ENCODE measurements around the gene MCM10.
"Not testable (repeated sequence)": the region's sequence is repeated elsewhere in the genome, so short reads cannot be mapped to it uniquely, and the experiment has no call there.

Gene MCM10

DNA sequence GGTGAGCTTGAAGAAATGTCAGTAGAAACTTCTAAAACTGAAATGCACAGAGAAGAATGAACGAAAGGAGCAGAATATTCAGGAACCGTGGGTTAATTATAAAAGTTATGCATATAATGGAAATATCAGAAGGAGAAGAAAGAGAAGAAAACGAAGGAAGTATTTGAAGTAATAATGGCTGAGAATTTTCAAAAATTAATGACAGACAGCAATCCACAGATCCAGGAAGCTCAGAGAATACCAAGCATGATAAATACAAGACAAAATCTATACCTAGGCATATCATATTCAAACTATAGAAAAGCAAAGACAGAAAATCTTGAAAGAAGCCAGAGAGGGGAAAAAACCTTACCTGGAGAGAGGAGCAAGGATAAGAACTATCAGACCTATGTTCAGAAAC lies 16.5 kb upstream of the MCM10 start:
- ATAC-seq (replicated peaks) = no peak
- no peak overlapping the region for H3K4me3 Mint-ChIP-seq
- no peaks in the 10 kb centered on the region for H3K4me1 Mint-ChIP-seq
- no peak for DNase-seq
- H3K36me3 Mint-ChIP-seq = peaks cover 4 to 37% of the 10 kb centered on the region in 2 donors
- H3K27ac Mint-ChIP-seq = no peak overlapping the region
- H3K27me3 Mint-ChIP-seq = no peaks in the 10 kb centered on the region
- H3K9me3 Mint-ChIP-seq = peaks cover 6 to 12% of the 10 kb centered on the region in 2 donors

DNA sequence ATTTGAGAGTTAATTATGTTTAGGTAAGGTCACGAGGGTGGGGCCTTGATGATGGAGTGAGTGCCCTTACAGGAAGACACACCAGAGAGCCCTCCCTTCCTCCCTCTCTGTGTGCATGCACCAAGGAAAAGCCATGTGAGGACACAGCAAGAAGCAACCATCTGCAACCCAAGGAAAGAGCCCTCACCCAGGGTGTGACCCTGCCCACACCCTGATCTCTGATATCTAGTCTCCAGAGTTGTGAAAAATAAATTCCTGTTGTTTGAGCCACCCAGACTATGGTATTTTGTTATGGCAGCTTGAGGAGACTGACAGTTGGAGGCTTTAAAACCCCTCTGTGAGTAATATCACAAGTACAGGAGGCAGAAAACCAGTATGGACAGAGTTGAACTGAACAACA lies 15.0 kb upstream of the MCM10 start:
- Mint-ChIP-seq H3K9me3 (peaks cover 6 to 12% of the 10 kb centered on the region in 2 donors), H3K4me3 (no peak overlapping the region), H3K27me3 (no peaks in the 10 kb centered on the region), H3K4me1 (no peaks in the 10 kb centered on the region), H3K36me3 (peaks cover 4 to 26% of the 10 kb centered on the region in 2 donors), H3K27ac (no peak overlapping the region)
- ATAC-seq (replicated peaks) (no peak), DNase-seq (no peak)

DNA sequence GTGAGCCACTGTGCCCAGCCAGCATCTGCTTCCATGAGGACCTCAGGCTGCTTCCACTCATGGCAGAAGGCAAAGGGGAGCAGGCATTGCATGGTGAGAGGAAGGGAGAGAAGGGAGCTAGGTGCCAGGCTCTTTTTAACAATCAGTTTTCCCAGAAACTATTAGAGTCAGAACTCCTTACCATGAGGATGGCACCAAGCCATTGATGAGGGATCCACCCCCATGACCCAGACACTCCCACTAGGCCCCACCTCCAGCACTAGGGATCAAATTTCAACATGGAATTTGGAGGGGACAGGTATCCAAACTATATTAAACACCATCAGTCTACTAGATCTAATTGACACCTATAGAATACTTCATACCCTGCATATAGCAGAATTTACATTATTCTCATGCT lies 14.2 kb upstream of the MCM10 start:
- Mint-ChIP-seq H3K27me3 (no peaks in the 10 kb centered on the region), H3K4me3 (no peak overlapping the region), H3K4me1 (no peaks in the 10 kb centered on the region), H3K9me3 (peaks cover 6 to 12% of the 10 kb centered on the region in 2 donors), H3K27ac (no peak overlapping the region), H3K36me3 (peaks cover 4 to 26% of the 10 kb centered on the region in 2 donors)
- ATAC-seq (replicated peaks) (no peak), DNase-seq (no peak)

DNA sequence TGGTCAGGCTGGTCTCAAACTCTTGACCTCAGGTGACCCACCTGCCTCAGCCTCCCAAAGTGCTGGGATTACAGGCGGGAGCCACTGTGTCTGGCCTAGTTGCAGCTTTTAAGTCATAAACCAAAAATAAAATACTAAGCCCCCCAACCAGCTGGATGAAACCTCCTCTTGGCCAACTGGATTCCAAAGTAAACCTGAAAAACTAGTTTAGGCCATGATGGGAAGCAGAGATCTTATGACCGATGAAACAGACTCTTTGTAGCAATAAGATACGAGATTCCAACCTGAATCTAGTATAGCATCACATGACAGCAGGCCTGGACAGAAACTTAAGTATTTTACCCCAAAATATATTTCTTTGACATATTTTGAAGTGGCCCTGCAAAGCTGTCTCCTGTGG lies 9.1 kb upstream of the MCM10 start:
- peaks cover 0 to 10% of the 10 kb centered on the region in 2 donors for H3K27me3 Mint-ChIP-seq

DNA sequence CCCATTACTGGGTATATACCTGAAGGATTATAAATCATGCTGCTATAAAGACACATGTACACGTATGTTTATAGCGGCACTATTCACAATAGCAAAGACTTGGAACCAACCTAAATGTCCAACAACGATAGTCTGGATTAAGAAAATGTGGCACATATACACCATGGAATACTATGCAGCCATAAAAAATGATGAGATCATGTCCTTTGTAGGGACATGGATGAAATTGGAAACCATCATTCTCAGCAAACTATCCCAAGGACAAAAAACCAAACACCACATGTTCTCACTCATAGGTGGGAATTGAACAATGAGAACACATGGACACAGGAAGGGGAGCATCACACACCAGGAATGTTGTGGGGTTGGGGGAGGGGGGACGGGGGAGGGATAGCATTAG lies 5.5 kb upstream of the MCM10 start:
- H3K27me3 Mint-ChIP-seq = peaks cover 0 to 17% of the 10 kb centered on the region in 2 donors
- H3K4me1 Mint-ChIP-seq; H3K36me3 Mint-ChIP-seq; ATAC-seq (replicated peaks); H3K27ac Mint-ChIP-seq; H3K9me3 Mint-ChIP-seq; H3K4me3 Mint-ChIP-seq; DNase-seq: not testable (repeated sequence)

More for the DNA sequence above, 9.1 kb upstream of the MCM10 start:
- no peak overlapping the region for H3K27ac Mint-ChIP-seq
- H3K9me3 Mint-ChIP-seq = peaks cover 0 to 1% of the 10 kb centered on the region in 2 donors
- H3K36me3 Mint-ChIP-seq = no peaks in the 10 kb centered on the region
- no peaks in the 10 kb centered on the region for H3K4me1 Mint-ChIP-seq
- no peak overlapping the region for H3K4me3 Mint-ChIP-seq
- DNase-seq (no peak), ATAC-seq (replicated peaks) (no peak)

DNA sequence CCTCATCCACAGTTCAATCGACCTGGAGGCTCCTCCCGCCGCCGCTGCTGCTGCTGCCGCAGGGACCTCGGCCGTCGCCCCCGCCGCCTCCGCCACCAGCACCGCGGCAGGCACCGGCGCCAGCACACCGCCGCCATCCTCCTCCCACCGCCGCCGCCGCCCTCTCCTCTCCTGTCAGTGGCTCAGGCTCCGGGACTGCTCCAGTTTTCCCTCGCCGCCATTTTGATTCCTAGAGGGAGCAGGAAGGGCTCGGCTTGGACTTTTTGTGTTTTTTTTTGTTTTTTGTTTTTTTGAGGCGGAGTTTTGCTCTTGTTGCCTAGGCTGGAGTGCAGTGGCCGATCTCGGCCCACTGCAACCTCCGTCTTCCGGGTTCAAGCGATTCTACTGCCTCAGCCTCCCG lies 3.0 kb upstream of the MCM10 start:
- Mint-ChIP-seq H3K36me3 (peaks cover 0 to 7% of the 10 kb centered on the region in 2 donors), H3K27me3 (peaks cover 8 to 16% of the 10 kb centered on the region in 2 donors), H3K9me3 (no peaks in the 10 kb centered on the region), H3K27ac (peak overlapping the region; percentile 81), H3K4me1 (peaks cover 12 to 21% of the 10 kb centered on the region in 2 donors), H3K4me3 (peak overlapping the region; percentile 73 to 85)
- ATAC-seq (replicated peaks) (no peak), DNase-seq (no peak)

DNA sequence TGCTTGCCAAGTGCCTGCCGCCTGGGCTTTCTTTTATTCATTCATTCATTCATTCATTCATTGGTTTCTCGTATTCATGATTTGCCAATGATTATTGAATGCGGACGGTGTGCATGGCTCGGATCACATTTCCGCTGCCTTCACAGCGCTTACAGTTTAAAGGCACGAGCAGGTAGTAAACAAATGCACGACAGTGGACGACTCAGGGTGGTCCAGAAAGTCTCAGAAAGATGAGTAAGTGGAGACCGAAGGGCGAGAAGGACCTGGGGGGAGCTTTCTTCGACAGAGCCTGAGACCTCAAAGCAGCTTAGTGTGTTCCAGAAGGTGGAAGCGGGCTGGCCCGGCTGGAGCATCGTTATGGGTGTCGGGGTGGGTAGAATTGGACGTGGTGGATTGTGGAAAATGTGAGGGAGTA lies 506 bp downstream of the MCM10 start:
- peaks cover 1 to 11% of the 10 kb centered on the region in 2 donors for H3K36me3 Mint-ChIP-seq
- no peak overlapping the region for H3K27ac Mint-ChIP-seq
- peaks cover 8 to 10% of the 10 kb centered on the region in 2 donors for H3K27me3 Mint-ChIP-seq
- no peaks in the 10 kb centered on the region for H3K9me3 Mint-ChIP-seq
- peaks cover 14 to 21% of the 10 kb centered on the region in 2 donors for H3K4me1 Mint-ChIP-seq
- ATAC-seq (replicated peaks) (peak; percentile 8 to 16), DNase-seq (no peak)
- H3K4me3 Mint-ChIP-seq = peak overlapping the region; percentile 78 to 85

DNA sequence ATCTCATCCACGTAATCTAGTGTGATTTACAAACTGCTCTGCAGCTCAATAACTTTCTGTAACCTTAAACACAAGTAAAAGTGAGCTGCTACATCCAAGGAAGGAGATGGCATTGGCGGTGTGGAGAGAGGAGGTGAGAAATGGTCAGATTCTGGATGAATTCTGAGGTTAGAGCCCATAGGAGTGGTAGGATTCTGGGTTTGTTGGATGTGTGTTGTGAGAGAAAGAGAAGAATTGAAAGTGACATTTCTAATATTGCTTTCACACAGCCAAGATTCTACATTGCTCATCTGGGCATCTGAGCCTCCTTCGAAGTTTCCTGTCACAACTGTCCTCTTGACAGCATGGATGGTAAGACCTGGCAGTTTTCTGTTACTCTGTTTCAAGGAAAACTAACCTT lies 2.5 kb downstream of the MCM10 start:
- Mint-ChIP-seq H3K4me1 (peaks cover 14 to 21% of the 10 kb centered on the region in 2 donors), H3K36me3 (peaks cover 5 to 14% of the 10 kb centered on the region in 2 donors), H3K4me3 (no peak overlapping the region), H3K27ac (no peak overlapping the region), H3K9me3 (no peaks in the 10 kb centered on the region), H3K27me3 (peaks cover 2 to 8% of the 10 kb centered on the region in 2 donors)
- ATAC-seq (replicated peaks) = no peak
- DNase-seq = no peak

DNA sequence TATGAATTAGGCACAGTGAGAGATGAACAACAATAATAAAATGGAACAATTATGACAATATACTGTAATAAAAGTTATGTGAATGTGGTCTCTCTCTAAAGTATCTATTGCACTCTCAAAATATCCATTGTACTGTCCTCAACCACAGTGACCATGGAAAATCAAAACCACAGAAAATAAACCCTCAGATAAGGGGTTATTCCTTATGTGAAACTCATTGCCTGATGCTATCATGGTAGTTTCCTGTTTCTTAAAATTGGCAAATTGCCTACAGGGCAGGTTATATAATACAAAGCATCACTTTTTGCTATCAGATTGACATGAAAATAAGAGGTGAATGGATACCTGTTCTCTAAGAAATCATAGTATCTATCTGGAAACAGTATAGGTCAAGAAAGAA lies 3.8 kb downstream of the MCM10 start:
- H3K9me3 Mint-ChIP-seq = no peaks in the 10 kb centered on the region
- H3K4me1 Mint-ChIP-seq = peaks cover 14 to 21% of the 10 kb centered on the region in 2 donors
- peaks cover 5 to 14% of the 10 kb centered on the region in 2 donors for H3K36me3 Mint-ChIP-seq
- ATAC-seq (replicated peaks) = no peak
- DNase-seq = no peak
- peaks cover 0 to 8% of the 10 kb centered on the region in 2 donors for H3K27me3 Mint-ChIP-seq
- H3K27ac Mint-ChIP-seq = no peak overlapping the region
- no peak overlapping the region for H3K4me3 Mint-ChIP-seq

DNA sequence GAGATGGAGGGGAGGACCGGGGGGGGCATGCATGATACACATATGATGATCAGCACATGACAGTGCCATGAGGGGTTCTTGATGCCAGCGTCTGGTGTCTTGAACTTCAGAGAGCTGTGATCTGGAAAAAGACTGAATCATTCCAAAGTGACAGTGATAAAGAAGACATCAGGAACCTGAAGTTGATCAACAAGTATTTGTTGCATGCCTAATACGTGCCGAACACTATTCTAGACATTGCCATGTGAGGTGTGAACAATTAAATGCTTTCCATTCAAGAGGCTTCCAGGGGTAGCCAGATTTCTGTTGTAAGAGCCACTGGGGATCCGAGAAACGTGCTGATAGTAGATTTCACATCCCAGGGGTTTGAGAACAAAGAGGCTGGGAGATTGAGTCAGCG lies 6.2 kb downstream of the MCM10 start:
- H3K4me3 Mint-ChIP-seq = no peak overlapping the region
- DNase-seq (no peak), ATAC-seq (replicated peaks) (no peak)
- no peaks in the 10 kb centered on the region for H3K9me3 Mint-ChIP-seq
- peaks cover under 1 to 2% of the 10 kb centered on the region in 2 donors for H3K4me1 Mint-ChIP-seq
- peaks cover 5 to 14% of the 10 kb centered on the region in 2 donors for H3K36me3 Mint-ChIP-seq
- no peaks in the 10 kb centered on the region for H3K27me3 Mint-ChIP-seq
- H3K27ac Mint-ChIP-seq = no peak overlapping the region

DNA sequence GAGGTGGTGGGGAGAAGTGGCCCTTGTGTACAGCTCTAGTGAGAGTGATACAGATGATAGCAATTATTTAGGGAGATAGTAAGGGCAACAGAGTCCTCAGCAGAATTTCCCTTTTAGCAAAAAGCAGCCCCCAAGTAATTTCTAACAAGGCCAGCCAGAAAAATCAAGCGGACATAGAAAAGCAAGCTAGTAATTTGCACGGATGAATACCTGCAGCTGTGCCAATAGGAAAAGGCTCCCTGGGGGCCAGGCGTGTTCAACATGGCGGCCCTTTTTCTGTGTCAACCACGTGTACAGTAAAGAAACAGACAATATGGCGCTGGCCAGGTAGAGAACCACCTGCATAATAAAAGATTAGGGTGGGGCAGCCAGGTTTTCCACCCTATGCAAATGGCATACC lies 7.4 kb downstream of the MCM10 start:
- Mint-ChIP-seq H3K9me3 (no peaks in the 10 kb centered on the region), H3K4me3 (no peak overlapping the region), H3K36me3 (peaks cover 12 to 26% of the 10 kb centered on the region in 2 donors), H3K4me1 (peaks cover 0 to under 1% of the 10 kb centered on the region in 2 donors), H3K27ac (no peak overlapping the region), H3K27me3 (no peaks in the 10 kb centered on the region)
- no peak for ATAC-seq (replicated peaks)
- DNase-seq = no peak

DNA sequence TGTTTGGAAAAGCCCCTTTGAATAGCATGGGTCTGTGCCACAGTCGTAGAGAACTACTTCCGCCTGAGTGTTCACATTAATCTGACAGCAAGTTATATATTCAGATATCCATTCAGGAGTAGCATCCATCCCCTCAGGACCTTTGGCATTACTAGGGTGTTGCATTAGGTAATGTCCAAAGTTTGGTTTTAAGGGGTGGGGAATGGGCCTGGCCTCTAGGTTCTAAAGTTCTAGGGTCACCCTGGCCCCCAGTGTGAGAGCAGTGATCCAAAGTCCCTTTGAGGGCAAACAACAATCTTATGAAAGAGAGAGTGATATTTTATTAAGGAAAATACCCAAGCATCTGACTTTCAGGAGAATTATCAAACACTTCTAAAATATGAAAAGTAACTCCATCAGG lies 12.3 kb downstream of the MCM10 start:
- no peaks in the 10 kb centered on the region for H3K4me1 Mint-ChIP-seq
- DNase-seq (no peak), ATAC-seq (replicated peaks) (no peak)
- peaks cover 11 to 26% of the 10 kb centered on the region in 2 donors for H3K36me3 Mint-ChIP-seq
- H3K9me3 Mint-ChIP-seq = no peaks in the 10 kb centered on the region
- H3K27ac Mint-ChIP-seq = no peak overlapping the region
- H3K27me3 Mint-ChIP-seq = no peaks in the 10 kb centered on the region
- H3K4me3 Mint-ChIP-seq = no peak overlapping the region

DNA sequence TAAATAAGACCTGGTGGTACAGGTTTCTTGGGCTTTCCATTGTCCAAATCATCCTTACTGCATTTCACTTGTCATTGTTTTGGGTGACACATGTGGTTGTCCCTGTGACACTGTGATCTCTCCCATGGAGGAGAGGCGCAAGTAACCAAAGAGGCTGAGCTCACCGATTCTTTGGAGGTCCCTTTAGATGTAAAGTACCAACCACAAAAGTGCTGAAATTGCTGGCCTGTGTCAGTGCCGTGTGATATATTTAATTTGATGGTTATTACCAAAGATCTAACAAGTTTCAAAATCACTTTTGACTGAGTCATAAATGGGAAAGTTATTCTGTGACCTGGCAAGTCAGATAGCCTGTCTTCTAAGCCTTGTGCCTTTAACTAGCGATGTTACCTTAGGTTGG lies 19.4 kb downstream of the MCM10 start:
- Mint-ChIP-seq H3K27ac (no peak overlapping the region), H3K36me3 (peaks cover 20 to 28% of the 10 kb centered on the region in 2 donors), H3K9me3 (peaks cover 0 to 5% of the 10 kb centered on the region in 2 donors), H3K4me3 (no peak overlapping the region), H3K27me3 (no peaks in the 10 kb centered on the region), H3K4me1 (peaks cover 4 to 8% of the 10 kb centered on the region in 2 donors)
- ATAC-seq (replicated peaks) = peak; percentile 54 to 69
- DNase-seq = peak; percentile 9

DNA sequence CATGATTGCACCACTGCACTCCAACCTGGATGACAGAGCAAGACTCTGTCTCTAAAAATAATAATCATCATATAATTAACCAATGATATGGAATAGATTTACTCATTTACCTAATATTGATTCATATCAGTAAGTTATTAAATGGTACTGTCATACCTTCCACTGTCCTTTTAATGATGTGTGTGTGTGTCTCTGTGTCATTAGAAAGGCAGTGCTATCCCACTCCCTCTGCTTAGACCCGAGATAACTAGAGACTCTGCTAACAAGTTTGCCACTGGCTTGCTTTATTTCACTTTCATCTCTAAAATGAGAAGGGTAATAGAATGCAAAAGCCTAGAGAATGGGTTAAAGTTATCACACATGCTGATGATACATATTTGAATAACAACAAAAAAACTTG lies 21.1 kb downstream of the MCM10 start:
- Mint-ChIP-seq H3K4me3 (no peak overlapping the region), H3K27ac (no peak overlapping the region), H3K4me1 (peaks cover 4 to 8% of the 10 kb centered on the region in 2 donors), H3K27me3 (no peaks in the 10 kb centered on the region), H3K9me3 (peaks cover 4 to 8% of the 10 kb centered on the region in 2 donors), H3K36me3 (peaks cover 23 to 43% of the 10 kb centered on the region in 2 donors)
- no peak for ATAC-seq (replicated peaks)
- DNase-seq = no peak

DNA sequence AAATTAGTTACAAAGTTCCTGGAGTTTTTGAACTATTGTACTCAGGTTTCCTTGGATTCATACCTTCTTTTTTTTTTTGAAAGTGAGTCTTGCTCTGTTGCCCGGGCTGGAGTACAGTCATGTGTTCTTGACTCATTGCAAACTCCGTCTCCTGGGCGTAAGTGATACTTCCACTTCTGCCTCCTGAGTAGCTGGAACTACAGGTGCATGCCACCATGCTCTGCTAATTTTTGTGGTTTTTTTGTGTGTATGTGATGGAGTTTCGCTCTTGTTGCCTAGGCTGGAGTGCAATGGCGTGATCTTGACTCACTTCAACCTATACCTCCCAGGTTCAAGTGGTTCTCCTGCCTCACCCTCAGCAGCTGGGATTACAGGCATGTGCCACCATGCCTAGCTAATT lies 22.3 kb downstream of the MCM10 start:
- peak; percentile 91 for ATAC-seq (replicated peaks)
- DNase-seq = peak; percentile 40
- peaks cover 23 to 41% of the 10 kb centered on the region in 2 donors for H3K36me3 Mint-ChIP-seq
- H3K27me3 Mint-ChIP-seq = no peaks in the 10 kb centered on the region
- H3K4me3 Mint-ChIP-seq = no peak overlapping the region
- H3K27ac Mint-ChIP-seq = peak overlapping the region; percentile 94
- peaks cover 4 to 8% of the 10 kb centered on the region in 2 donors for H3K9me3 Mint-ChIP-seq
- H3K4me1 Mint-ChIP-seq = peaks cover 4 to 8% of the 10 kb centered on the region in 2 donors

DNA sequence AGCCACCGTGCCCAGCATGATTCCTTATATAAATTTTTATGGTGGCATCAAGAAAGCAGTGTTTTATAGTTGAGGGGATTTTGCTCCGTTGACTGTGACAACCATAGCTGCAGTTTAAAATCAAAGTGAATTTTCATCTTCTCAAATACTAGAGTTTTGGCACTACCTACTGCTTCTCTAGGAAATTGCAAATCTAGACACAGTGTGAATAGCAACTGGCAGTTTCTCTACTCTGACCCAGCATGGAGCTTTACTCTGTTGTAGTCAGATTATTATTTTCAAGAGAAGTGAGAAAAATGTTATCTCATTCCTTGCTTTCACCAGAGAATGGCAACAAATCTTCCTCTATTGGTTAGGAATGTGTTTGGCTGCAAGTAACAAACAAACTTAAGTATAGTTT lies 22.9 kb downstream of the MCM10 start:
- H3K27ac Mint-ChIP-seq = peak overlapping the region; percentile 94

More for the DNA sequence above, 22.9 kb downstream of the MCM10 start:
- Mint-ChIP-seq H3K36me3 (peaks cover 21 to 40% of the 10 kb centered on the region in 2 donors), H3K4me3 (no peak overlapping the region), H3K9me3 (peaks cover 4 to 8% of the 10 kb centered on the region in 2 donors), H3K4me1 (peaks cover 4 to 8% of the 10 kb centered on the region in 2 donors), H3K27me3 (no peaks in the 10 kb centered on the region)
- DNase-seq (no peak), ATAC-seq (replicated peaks) (no peak)
